B cell (primary cell): ENCODE measurements around the gene BOD1. TPM values are rescaled to one million over a fixed set of nuclear protein-coding genes. Genes with fewer than 3 reads are reported as not detected.

ENCODE experiments used
- ATAC-seq: fragments of 200-7000 bp; cut with Tn5 transposase; one replicate; pipeline ENCODE4 v1.10.0; 2021; ENCODE audit warnings: low read depth, mild to moderate bottlenecking, moderate number of reproducible peaks, moderate library complexity
- CTCF ChIA-PET: fragments of 350-600 bp; sonication (Branson Sonifier 250); formaldehyde crosslinking; loops from one replicate; lab custom pipeline; 2021; ENCODE audit warnings: antibody characterized with exemption, inconsistent platforms; lab: Charles Lee
- POLR2A ChIA-PET: fragments of 350-600 bp; sonication (Branson Sonifier 250); formaldehyde crosslinking; loops from one replicate; lab custom pipeline; 2021; ENCODE audit warnings: antibody characterized with exemption; lab: Charles Lee
- DNase-seq: peaks from one replicate; pipeline ENCODE4 v3.0.0; 2013
- H2AFZ ChIP-seq: 2 replicates; pipeline ENCODE4 v1.6.1; 2012; ENCODE audit warnings: mild to moderate bottlenecking, low read depth, low read length; ENCODE audit not compliant: insufficient read depth, poor library complexity, severe bottlenecking
- H3K27ac ChIP-seq, 2 donors: 1 replicate in 1 of 2; 2 replicates in 1 of 2; pipeline ENCODE4 v1.5.1; 2012 to 2013; ENCODE audit warnings: low read length in 2 of 2, mild to moderate bottlenecking in 2 of 2, moderate library complexity in 1 of 2
- H3K27me3 ChIP-seq, 4 experiments: fragments of 200-600 bp in 1 of 4; sonication (generic) in 1 of 4; replicated peaks in 1 of 4; 1 replicate in 2 of 4; 2 replicates in 2 of 4; pipeline versions ENCODE4 v1.6.1 to v1.7.0; 2013 to 2016; ENCODE audit warnings: low read length in 3 of 4, mild to moderate bottlenecking in 2 of 4, mixed read lengths in 1 of 4, moderate library complexity in 1 of 4; ENCODE audit not compliant: insufficient read depth in 4 of 4, control insufficient read depth in 3 of 4; ENCODE audit errors: control extremely low read depth in 1 of 4
- H3K36me3 ChIP-seq, 2 experiments: replicated peaks in 1 of 2; 1 replicate in 1 of 2; 2 replicates in 1 of 2; pipeline versions ENCODE4 v1.6.1 to v1.7.1; 2013; ENCODE audit warnings: low read length in 1 of 2; ENCODE audit not compliant: insufficient read depth in 2 of 2, control insufficient read depth in 1 of 2; ENCODE audit errors: control extremely low read depth in 1 of 2, extremely low read depth in 1 of 2
- H3K4me1 ChIP-seq, 2 donors: fragments of 200-600 bp in 1 of 2; sonication (generic) in 1 of 2; 1 replicate in 1 of 2; 2 replicates in 1 of 2; pipeline versions ENCODE4 v1.5.1 to v1.6.1; 2013 to 2017; ENCODE audit warnings: low read length in 2 of 2; ENCODE audit not compliant: control insufficient read depth in 2 of 2, insufficient read depth in 2 of 2
- H3K4me2 ChIP-seq: replicated peaks from 2 replicates; pipeline ENCODE3; 2012; ENCODE audit warnings: mild to moderate bottlenecking, low read depth, low read length; ENCODE audit not compliant: poor library complexity, severe bottlenecking
- H3K4me3 ChIP-seq, 5 experiments: fragments of 200-600 bp in 1 of 5; sonication (generic) in 1 of 5; 1 replicate in 3 of 5; 2 replicates in 2 of 5; pipeline versions ENCODE4 v1.5.1 to v1.7.0; 2011 to 2016; ENCODE audit warnings: low read length in 4 of 5, mild to moderate bottlenecking in 4 of 5, low read depth in 2 of 5, control low read depth in 1 of 5, moderate library complexity in 1 of 5; ENCODE audit not compliant: insufficient read depth in 1 of 5; ENCODE audit errors: control extremely low read depth in 1 of 5, extremely low read depth in 1 of 5
- H3K79me2 ChIP-seq: fragments of 200-600 bp; sonication (generic); one replicate; pipeline ENCODE4 v1.6.0; 2016; ENCODE audit warnings: low read length; ENCODE audit not compliant: control insufficient read depth, insufficient read depth
- H3K9ac ChIP-seq: fragments of 200-600 bp; sonication (generic); 2 replicates; pipeline ENCODE4 v1.6.1; 2017; ENCODE audit warnings: mild to moderate bottlenecking, low read length, moderate library complexity
- H3K9me3 ChIP-seq, 3 donors: one replicate each; pipeline versions ENCODE4 v1.6.1 to v1.7.1; 2013; ENCODE audit warnings: low read length in 2 of 3; ENCODE audit not compliant: control insufficient read depth in 2 of 3, insufficient read depth in 1 of 3; ENCODE audit errors: control extremely low read depth in 1 of 3
- H4K20me1 ChIP-seq: 2 replicates; pipeline ENCODE4 v1.6.0; 2012; ENCODE audit warnings: mild to moderate bottlenecking, low read length; ENCODE audit not compliant: insufficient read depth, control insufficient read depth, poor library complexity, severe bottlenecking
- H3K27ac Mint-ChIP-seq: one replicate; pipeline ENCODE4 v1.8.0; 2021; ENCODE audit warnings: mixed read lengths
- H3K27me3 Mint-ChIP-seq: one replicate; pipeline ENCODE4 v1.8.0; 2021; ENCODE audit warnings: mixed read lengths
- H3K4me1 Mint-ChIP-seq: one replicate; pipeline ENCODE4 v1.8.0; 2021; ENCODE audit warnings: mixed read lengths
- H3K4me3 Mint-ChIP-seq: one replicate; pipeline ENCODE4 v1.8.0; 2021; ENCODE audit warnings: mixed read lengths
- H3K9me3 Mint-ChIP-seq: one replicate; pipeline ENCODE4 v1.8.0; 2022; ENCODE audit warnings: mixed read lengths; ENCODE audit not compliant: insufficient read depth
- CTCF ChIP-seq: fragments of 200-600 bp; IDR thresholded peaks from one replicate; pipeline ENCODE4 v1.8.0; 2022; ENCODE audit warnings: antibody characterized with exemption, mild to moderate bottlenecking
- EZH2 ChIP-seq: IDR thresholded peaks from 2 replicates; pipeline ENCODE4 v1.6.1; 2012; ENCODE audit warnings: borderline replicate concordance, low read depth, mild to moderate bottlenecking, moderate library complexity, low read length; ENCODE audit not compliant: insufficient read depth, poor library complexity, severe bottlenecking
- WGBS: methylation state at CpG from one replicate; pipeline ENCODE4 v1.1.5; 2013; ENCODE audit warnings: missing lambda C conversion rate; ENCODE audit not compliant: insufficient coverage; 5-methylcytosine and 5-hydroxymethylcytosine counted together
- intact Hi-C: fragments of 100-400 bp; cut with micrococcal nuclease; formaldehyde crosslinking; loops from one replicate; pipeline ENCODE4 v1.10.0; 2022
- polyA plus RNA-seq: library from polyadenylated mRNA; depleted of rRNA; stranded (reverse); fragments of >200 nt; gene quantifications from 2 replicates; pipeline ENCODE4 v1.2.3, GENCODE V29; 2012
- total RNA-seq, 2 donors: library from RNA; stranded (reverse); fragments of 120-200 nt in 1 of 2; gene quantifications; 1 replicate in 1 of 2; 2 replicates in 1 of 2; pipeline versions ENCODE4 v1.2.3 to v1.2.4, GENCODE V29; 2013 to 2022

Gene BOD1
- total and polyA plus RNA-seq, 2 donors (not counting 1 experiment from before 2014, with no cell fraction given) = 15.1 to 34.7 TPM

GRCh38 chr5:173648308-173648866, 31.9 kb upstream of the BOD1 start:
- no peak for TF ChIP-seq CTCF
- no peak for TF ChIP-seq EZH2
- Histone ChIP-seq H3K9me3 (peaks cover 0 to 15% (median 1%) of the 10 kb centered on the region in 3 donors), H3K9ac (no peak overlapping the region), H3K4me3 (no peak overlapping the region), H3K4me1 (peaks cover 5 to 8% of the 10 kb centered on the region in 2 donors), H3K27me3 (peaks cover 0 to 2% (median 0%) of the 10 kb centered on the region in 4 experiments), H3K4me2 (no peak overlapping the region), H4K20me1 (no peaks in the 10 kb centered on the region), H2AFZ (no peak overlapping the region), H3K36me3 (no peaks in the 10 kb centered on the region), H3K79me2 (no peaks in the 10 kb centered on the region), H3K27ac (no peak overlapping the region)
- peaks cover 12% of the 10 kb centered on the region for H3K27me3 Mint-ChIP-seq
- POLR2A ChIA-PET = no interaction called here
- intact Hi-C loops = no loop called here
- CTCF ChIA-PET = no interaction called here
- peaks cover 12% of the 10 kb centered on the region for H3K4me1 Mint-ChIP-seq
- ATAC-seq (no peak), DNase-seq (no peak)
- peaks cover 4% of the 10 kb centered on the region for H3K9me3 Mint-ChIP-seq
- H3K27ac Mint-ChIP-seq = no peak overlapping the region
- no peak overlapping the region for H3K4me3 Mint-ChIP-seq
- 100% methylated on average over 1 of the region's 7 CpGs for WGBS

GRCh38 chr5:173646692-173647091, 30.2 kb upstream of the BOD1 start:
- WGBS = 96% methylated on average over 4 of the region's 5 CpGs
- Mint-ChIP-seq H3K27me3 (peaks cover 8% of the 10 kb centered on the region), H3K4me3 (no peak overlapping the region), H3K27ac (no peak overlapping the region), H3K4me1 (peaks cover 12% of the 10 kb centered on the region), H3K9me3 (no peaks in the 10 kb centered on the region)
- Histone ChIP-seq H3K4me3 (no peak overlapping the region), H3K4me1 (peaks cover 5 to 8% of the 10 kb centered on the region in 2 donors), H3K4me2 (no peak overlapping the region), H3K9me3 (no peaks in the 10 kb centered on the region), H3K27me3 (peaks cover 0 to under 1% (median 0%) of the 10 kb centered on the region in 4 experiments), H3K27ac (no peak overlapping the region), H3K79me2 (no peaks in the 10 kb centered on the region), H3K9ac (no peak overlapping the region), H2AFZ (no peak overlapping the region), H3K36me3 (no peaks in the 10 kb centered on the region), H4K20me1 (no peaks in the 10 kb centered on the region)
- ATAC-seq (no peak), DNase-seq (no peak)
- no peak for TF ChIP-seq EZH2
- no peak for TF ChIP-seq CTCF
- intact Hi-C loops = no loop called here
- ChIA-PET CTCF (interaction anchor here (2.8 kb wide), 1 partner anchor 8 kb away, joined by 10 read pairs; no protein-coding TSS in a partner anchor), POLR2A (no interaction called here)
